ENCODE results near the gene FUOM. TPM values are rescaled to one million over a fixed set of nuclear protein-coding genes. Genes with fewer than 3 reads are reported as not detected.

FUOM gene
- polyA plus RNA-seq, 2 donors = 10.0 to 11.7 TPM

GRCh38 chr10:133399123-133399601 is 41.3 kb upstream of the FUOM start:
- no peaks in the 10 kb centered on the region for H3K27me3 ChIP-seq (ENCODE audit: control insufficient read depth in 1 of 2, insufficient read depth in 2 of 2, low read length in 2 of 2)
- peaks cover 0 to 4% of the 10 kb centered on the region in 2 donors for H3K4me1 ChIP-seq (ENCODE audit: control insufficient read depth in 2 of 2, insufficient read depth in 2 of 2, low read length in 1 of 2)
- no peak overlapping the region for H3K27ac ChIP-seq (ENCODE audit: low read depth in 2 of 2, low read length in 1 of 2)
- 96% methylated on average over 17 to 19 of the region's 19 CpGs for WGBS, 2 donors
- H3K9me3 ChIP-seq (ENCODE audit: control insufficient read depth in 2 of 2, insufficient read depth in 1 of 2, low read depth in 1 of 2, low read length in 1 of 2) = no peaks in the 10 kb centered on the region
- H3K4me3 ChIP-seq (ENCODE audit: low read depth in 1 of 2, low read length in 2 of 2) = no peak overlapping the region
- H3K36me3 ChIP-seq (ENCODE audit: control insufficient read depth in 2 of 2, insufficient read depth in 2 of 2, low read length in 1 of 2) = peaks cover 11 to 44% of the 10 kb centered on the region in 2 donors

DNA sequence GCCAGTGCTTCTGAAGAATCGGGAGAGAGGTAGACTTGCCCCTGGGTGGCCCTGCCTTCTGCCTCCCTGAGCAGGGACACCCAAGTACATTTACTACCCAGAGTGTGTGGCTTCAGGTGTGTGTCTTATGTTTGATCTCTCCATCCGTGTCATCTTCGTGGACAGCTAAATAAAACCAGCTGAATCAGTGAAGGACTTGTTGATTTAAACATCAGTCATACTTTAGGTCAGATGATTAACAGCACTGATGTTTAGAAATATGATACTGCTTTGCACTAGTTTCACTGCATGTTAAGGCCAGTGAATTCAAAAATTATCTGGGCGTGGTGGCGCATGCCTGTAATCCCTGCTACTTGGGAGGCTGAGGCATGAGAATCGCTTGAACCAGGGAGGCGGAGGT is 40.1 kb upstream of the FUOM start:
- Histone ChIP-seq H3K36me3 (ENCODE audit: control insufficient read depth in 2 of 2, insufficient read depth in 2 of 2, low read length in 1 of 2) (peaks cover 11 to 37% of the 10 kb centered on the region in 2 donors), H3K27me3 (ENCODE audit: control insufficient read depth in 1 of 2, insufficient read depth in 2 of 2, low read length in 2 of 2) (no peaks in the 10 kb centered on the region), H3K9me3 (ENCODE audit: control insufficient read depth in 2 of 2, insufficient read depth in 1 of 2, low read depth in 1 of 2, low read length in 1 of 2) (no peaks in the 10 kb centered on the region), H3K4me3 (ENCODE audit: low read depth in 1 of 2, low read length in 2 of 2) (no peak overlapping the region), H3K4me1 (ENCODE audit: control insufficient read depth in 2 of 2, insufficient read depth in 2 of 2, low read length in 1 of 2) (peaks cover 2 to 4% of the 10 kb centered on the region in 2 donors), H3K27ac (ENCODE audit: low read depth in 2 of 2, low read length in 1 of 2) (no peak overlapping the region)
- WGBS, 2 donors = 96% methylated on average over 7 of the region's 7 CpGs

- peaks cover 10 to 24% of the 10 kb centered on the region in 2 donors for H3K36me3 ChIP-seq (ENCODE audit: control insufficient read depth in 2 of 2, insufficient read depth in 2 of 2, low read length in 1 of 2)
- no peaks in the 10 kb centered on the region for H3K27me3 ChIP-seq (ENCODE audit: control insufficient read depth in 1 of 2, insufficient read depth in 2 of 2, low read length in 2 of 2)
- H3K4me3 ChIP-seq (ENCODE audit: low read depth in 1 of 2, low read length in 2 of 2) = no peak overlapping the region
- WGBS, 2 donors = 93 to 94% methylated on average over 19 of the region's 19 CpGs
- peaks cover 0 to 2% of the 10 kb centered on the region in 2 donors for H3K9me3 ChIP-seq (ENCODE audit: control insufficient read depth in 2 of 2, insufficient read depth in 1 of 2, low read depth in 1 of 2, low read length in 1 of 2)
- H3K27ac ChIP-seq (ENCODE audit: low read depth in 2 of 2, low read length in 1 of 2) = no peak overlapping the region
- H3K4me1 ChIP-seq (ENCODE audit: control insufficient read depth in 2 of 2, insufficient read depth in 2 of 2, low read length in 1 of 2) = peaks cover 2 to 4% of the 10 kb centered on the region in 2 donors
These were observed 38.3 kb upstream of the FUOM start for GRCh38 chr10:133396035-133396624.

GRCh38 chr10:133394801-133395221 is 37.0 kb upstream of the FUOM start:
- Histone ChIP-seq H3K27ac (ENCODE audit: low read depth in 2 of 2, low read length in 1 of 2) (peak overlapping the region; percentile 79 to 95), H3K4me3 (ENCODE audit: low read depth in 1 of 2, low read length in 2 of 2) (peak overlapping the region; percentile 80 to 89), H3K36me3 (ENCODE audit: control insufficient read depth in 2 of 2, insufficient read depth in 2 of 2, low read length in 1 of 2) (peaks cover 6 to 19% of the 10 kb centered on the region in 2 donors), H3K4me1 (ENCODE audit: control insufficient read depth in 2 of 2, insufficient read depth in 2 of 2, low read length in 1 of 2) (peaks cover 2 to 4% of the 10 kb centered on the region in 2 donors), H3K9me3 (ENCODE audit: control insufficient read depth in 2 of 2, insufficient read depth in 1 of 2, low read depth in 1 of 2, low read length in 1 of 2) (peaks cover 0 to 3% of the 10 kb centered on the region in 2 donors), H3K27me3 (ENCODE audit: control insufficient read depth in 1 of 2, insufficient read depth in 2 of 2, low read length in 2 of 2) (no peaks in the 10 kb centered on the region)
- 22 to 24% methylated on average over 21 of the region's 21 CpGs for WGBS, 2 donors

DNA sequence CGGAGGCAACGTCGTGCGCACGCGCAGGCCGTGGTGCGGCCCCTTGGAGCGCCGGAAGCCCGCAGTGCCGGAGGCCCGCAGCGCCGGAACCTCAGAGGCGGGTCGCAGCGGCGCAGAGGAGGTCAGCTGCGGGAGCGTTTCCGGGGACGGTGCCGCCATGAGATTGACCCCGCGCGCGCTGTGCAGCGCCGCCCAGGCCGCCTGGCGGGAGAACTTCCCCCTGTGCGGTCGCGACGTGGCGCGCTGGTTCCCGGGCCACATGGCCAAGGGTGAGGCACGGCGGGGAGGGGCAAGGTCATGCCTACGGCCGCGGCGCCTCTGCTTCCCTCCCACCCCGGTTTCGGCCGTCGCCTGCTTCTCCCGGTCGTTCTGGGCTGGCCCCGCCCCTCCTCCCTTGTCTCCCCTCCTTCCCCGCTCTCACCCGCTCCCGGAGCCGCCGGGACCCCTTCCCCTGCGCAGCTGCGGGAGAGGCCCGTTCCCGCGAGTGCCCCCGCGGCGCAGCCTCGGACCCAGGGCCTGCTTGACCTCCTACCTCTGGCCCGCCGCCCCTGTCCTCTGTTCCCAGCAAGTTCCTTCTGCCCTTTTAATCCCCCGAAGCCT is 36.3 kb upstream of the FUOM start, which contains the start of gene MTG1:
Gene MTG1, plus strand, starts transcription at position 94 of the 600 bp plus-strand sequence. Its CDS starts 64 bp downstream, at position 158.
- Histone ChIP-seq H3K36me3 (ENCODE audit: control insufficient read depth in 2 of 2, insufficient read depth in 2 of 2, low read length in 1 of 2) (peaks cover 6 to 15% of the 10 kb centered on the region in 2 donors), H3K27ac (ENCODE audit: low read depth in 2 of 2, low read length in 1 of 2) (peak within 1 kb of the TSS; percentile 79 to 95), H3K4me3 (ENCODE audit: low read depth in 1 of 2, low read length in 2 of 2) (peak within 1 kb of the TSS; percentile 80 to 89)

GRCh38 chr10:133393401-133394063 is 35.7 kb upstream of the FUOM start:
- 34 to 36% methylated on average over 27 of the region's 27 CpGs for WGBS, 2 donors
- Histone ChIP-seq H3K27me3 (ENCODE audit: control insufficient read depth in 1 of 2, insufficient read depth in 2 of 2, low read length in 2 of 2) (no peaks in the 10 kb centered on the region), H3K36me3 (ENCODE audit: control insufficient read depth in 2 of 2, insufficient read depth in 2 of 2, low read length in 1 of 2) (peaks cover 3 to 8% of the 10 kb centered on the region in 2 donors), H3K27ac (ENCODE audit: low read depth in 2 of 2, low read length in 1 of 2) (peak overlapping the region; percentile 79 to 95), H3K4me1 (ENCODE audit: control insufficient read depth in 2 of 2, insufficient read depth in 2 of 2, low read length in 1 of 2) (peaks cover 2 to 4% of the 10 kb centered on the region in 2 donors), H3K4me3 (ENCODE audit: low read depth in 1 of 2, low read length in 2 of 2) (peak overlapping the region in 1 of 2 donors; percentile 80), H3K9me3 (ENCODE audit: control insufficient read depth in 2 of 2, insufficient read depth in 1 of 2, low read depth in 1 of 2, low read length in 1 of 2) (peaks cover 0 to 3% of the 10 kb centered on the region in 2 donors)

More for the DNA sequence above, 36.3 kb upstream of the FUOM start, which contains the start of gene MTG1:
- peaks cover 2 to 4% of the 10 kb centered on the region in 2 donors for H3K4me1 ChIP-seq (ENCODE audit: control insufficient read depth in 2 of 2, insufficient read depth in 2 of 2, low read length in 1 of 2)
- H3K27me3 ChIP-seq (ENCODE audit: control insufficient read depth in 1 of 2, insufficient read depth in 2 of 2, low read length in 2 of 2) = no peaks in the 10 kb centered on the region
- 0 to 1% methylated on average over 46 to 69 of the region's 69 CpGs for WGBS, 2 donors
- H3K9me3 ChIP-seq (ENCODE audit: control insufficient read depth in 2 of 2, insufficient read depth in 1 of 2, low read depth in 1 of 2, low read length in 1 of 2) = peaks cover 0 to 3% of the 10 kb centered on the region in 2 donors

- H3K27ac ChIP-seq (ENCODE audit: low read depth in 2 of 2, low read length in 1 of 2) = no peak overlapping the region
- WGBS, 2 donors = 72 to 74% methylated on average over 10 to 12 of the region's 12 CpGs
- H3K4me3 ChIP-seq (ENCODE audit: low read depth in 1 of 2, low read length in 2 of 2) = no peak overlapping the region
- H3K36me3 ChIP-seq (ENCODE audit: control insufficient read depth in 2 of 2, insufficient read depth in 2 of 2, low read length in 1 of 2) = peaks cover 0 to 6% of the 10 kb centered on the region in 2 donors
- peaks cover 2 to 4% of the 10 kb centered on the region in 2 donors for H3K4me1 ChIP-seq (ENCODE audit: control insufficient read depth in 2 of 2, insufficient read depth in 2 of 2, low read length in 1 of 2)
- peaks cover 0 to 3% of the 10 kb centered on the region in 2 donors for H3K9me3 ChIP-seq (ENCODE audit: control insufficient read depth in 2 of 2, insufficient read depth in 1 of 2, low read depth in 1 of 2, low read length in 1 of 2)
- no peaks in the 10 kb centered on the region for H3K27me3 ChIP-seq (ENCODE audit: control insufficient read depth in 1 of 2, insufficient read depth in 2 of 2, low read length in 2 of 2)
These were observed 34.1 kb upstream of the FUOM start for GRCh38 chr10:133391761-133392518.

GRCh38 chr10:133391249-133391635 is 33.4 kb upstream of the FUOM start:
- WGBS, 2 donors = 93 to 94% methylated on average over 12 of the region's 12 CpGs
- Histone ChIP-seq H3K4me3 (ENCODE audit: low read depth in 1 of 2, low read length in 2 of 2) (no peak overlapping the region), H3K27ac (ENCODE audit: low read depth in 2 of 2, low read length in 1 of 2) (no peak overlapping the region), H3K9me3 (ENCODE audit: control insufficient read depth in 2 of 2, insufficient read depth in 1 of 2, low read depth in 1 of 2, low read length in 1 of 2) (peaks cover 0 to 3% of the 10 kb centered on the region in 2 donors), H3K27me3 (ENCODE audit: control insufficient read depth in 1 of 2, insufficient read depth in 2 of 2, low read length in 2 of 2) (no peaks in the 10 kb centered on the region), H3K4me1 (ENCODE audit: control insufficient read depth in 2 of 2, insufficient read depth in 2 of 2, low read length in 1 of 2) (peaks cover 2 to 4% of the 10 kb centered on the region in 2 donors), H3K36me3 (ENCODE audit: control insufficient read depth in 2 of 2, insufficient read depth in 2 of 2, low read length in 1 of 2) (peaks cover 0 to 5% of the 10 kb centered on the region in 2 donors)
